Spleen (tissue), 11 donors: ENCODE results near the gene FAM200B. TPM values are rescaled to one million over a fixed set of nuclear protein-coding genes. Genes with fewer than 3 reads are reported as not detected.
A peak's percentile ranks its signal among the peaks of the same experiment; 100 is the strongest.
"Not testable (repeated sequence)": the region's sequence is repeated elsewhere in the genome, so short reads cannot be mapped to it uniquely, and the experiment has no call there.

Source experiments
- DNase-seq: peaks from one replicate; pipeline ENCODE4 v3.0.0-alpha.2; 2020
- H3K27ac ChIP-seq, 8 donors: fragments of 200-600 bp; sonication (generic) in 7 of 8; 1 replicate in 4 of 8; 2 replicates in 4 of 8; pipeline versions ENCODE4 v1.5.0 to v1.8.0; 2016 to 2021; ENCODE audit warnings: inconsistent platforms in 4 of 8, mild to moderate bottlenecking in 4 of 8, moderate library complexity in 1 of 8
- H3K27me3 ChIP-seq, 7 donors: fragments of 200-600 bp; sonication (generic) in 6 of 7; replicated peaks in 1 of 7; 1 replicate in 4 of 7; 2 replicates in 3 of 7; pipeline versions ENCODE4 v1.5.0 to v1.8.0; 2016 to 2021; ENCODE audit warnings: inconsistent platforms in 3 of 7, mild to moderate bottlenecking in 1 of 7
- H3K36me3 ChIP-seq, 6 donors: fragments of 200-600 bp; sonication (generic) in 5 of 6; 1 replicate in 4 of 6; 2 replicates in 2 of 6; pipeline versions ENCODE4 v1.5.0 to v1.8.0; 2016 to 2021; ENCODE audit warnings: inconsistent platforms in 2 of 6
- H3K4me1 ChIP-seq, 6 donors: fragments of 200-600 bp; sonication (generic) in 5 of 6; 1 replicate in 3 of 6; 2 replicates in 3 of 6; pipeline versions ENCODE4 v1.5.0 to v1.8.0; 2016 to 2021; ENCODE audit warnings: inconsistent platforms in 3 of 6
- H3K4me3 ChIP-seq, 8 donors: fragments of 200-600 bp; sonication (generic) in 7 of 8; 1 replicate in 4 of 8; 2 replicates in 4 of 8; pipeline versions ENCODE4 v1.5.0 to v1.8.0; 2016 to 2021; ENCODE audit warnings: inconsistent platforms in 4 of 8, mild to moderate bottlenecking in 4 of 8, moderate library complexity in 2 of 8
- H3K9me3 ChIP-seq, 8 donors: fragments of 200-600 bp; sonication (generic) in 7 of 8; 1 replicate in 4 of 8; 2 replicates in 4 of 8; pipeline versions ENCODE4 v1.5.0 to v1.8.0; 2016 to 2021; ENCODE audit warnings: inconsistent platforms in 4 of 8
- POLR2A ChIP-seq, 3 donors: fragments of 450-650 bp; IDR thresholded peaks; one replicate each; pipeline ENCODE4 v1.5.1; 2017; ENCODE audit warnings: antibody characterized with exemption in 3 of 3, mild to moderate bottlenecking in 1 of 3
- POLR2AphosphoS5 ChIP-seq, 3 donors: sonication (generic); formaldehyde crosslinking; IDR thresholded peaks; one replicate each; pipeline ENCODE4 v1.5.1; 2017; ENCODE audit warnings: antibody characterized with exemption in 3 of 3
- WGBS, 5 donors: extraction: QIAGEN DNeasy Blood & Tissue Kit in 3 of 5; methylation state at CpG; one replicate each; pipeline versions ENCODE4 v1.1.5 to v1.1.7; 2013 to 2018; 5-methylcytosine and 5-hydroxymethylcytosine counted together
- intact Hi-C: fragments of 100-400 bp; cut with DNase I; formaldehyde crosslinking; loops from one replicate; pipeline ENCODE4 v1.15.0; 2023; ENCODE audit warnings: low total_unique reads
- polyA plus RNA-seq, 3 donors: library from polyadenylated mRNA; stranded (reverse); fragments of 200-250 nt; gene quantifications; one replicate each; pipeline ENCODE4 v1.2.1, GENCODE V29; 2013
- total RNA-seq, 7 donors: library from RNA; depleted of rRNA in 3 of 7; stranded (reverse); fragments of >200 nt in 3 of 7; fragmentation: NEBNext Ultra II Directional in 4 of 7; extraction: Animal tissue kit (Norgen Biotek cat#: 25700) in 4 of 7; gene quantifications; one replicate each; pipeline versions ENCODE4 v1.1.0 to v1.2.1, GENCODE V29; 2016 to 2021
- TF ChIP-seq, protein P1 (sequence below), 11 experiments: fragments of 200-600 bp in 7 of 11; fragments of 450-650 bp in 4 of 11; sonication (generic) in 4 of 11; IDR thresholded peaks in 8 of 11; conservative IDR thresholded peaks in 3 of 11; 1 replicate in 7 of 11; 2 replicates in 4 of 11; pipeline versions ENCODE4 v1.4.0 to v1.8.0; 2016 to 2021; ENCODE audit warnings: antibody characterized with exemption in 11 of 11, inconsistent platforms in 4 of 11, mild to moderate bottlenecking in 1 of 11
- donor health status: healthy with polysubstance abuse.
- donor health status: DM: no; HTN: no; CAD: no; lungs with moderate emphysema.
- donor health status: DM: no; HTN: no; CAD: no.
- donor health status: Bipolar disorder and iron deficiency.
- donor health status: healthy.
- donor health status: DM: no; HTN: no; CAD: no.
- donor health status: DM: yes; HTN: yes; CAD: no.

Gene FAM200B
- total and polyA plus RNA-seq, 10 donors, result 17.4 to 42.0 (median 28.6) TPM

DNA sequence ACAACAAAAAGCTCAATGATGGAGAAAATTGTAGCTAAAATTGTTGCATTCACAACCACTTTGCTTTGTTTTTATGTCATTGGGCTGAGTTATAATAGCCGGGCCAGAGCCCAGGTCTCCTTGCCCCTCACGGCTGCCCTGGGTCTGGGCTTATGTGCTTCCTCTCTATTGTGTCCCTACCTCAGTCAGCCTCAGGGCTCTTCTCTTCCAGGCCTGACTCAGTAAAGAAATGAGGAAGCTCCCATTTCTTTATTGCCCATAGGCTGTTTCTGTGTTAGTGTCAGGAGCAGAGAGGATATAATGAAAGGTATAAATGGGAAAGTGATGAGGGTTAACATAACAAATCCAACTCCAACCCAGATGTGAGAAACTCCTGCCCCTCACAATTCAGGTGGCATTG is 39.2 kb downstream of the FAM200B start:
- peak overlapping the region in 2 of 8 donors; percentile 41 to 55 for H3K27ac ChIP-seq
- H3K27me3 ChIP-seq, result no peaks in the 10 kb centered on the region
- peaks cover 0 to 66% (median 0%) of the 10 kb centered on the region in 6 donors for H3K36me3 ChIP-seq
- no peak for DNase-seq
- intact Hi-C loops, result loop anchor here (10.0 kb wide), 1 partner anchor 284 kb away; no protein-coding TSS in a partner anchor
- no peak overlapping the region for H3K4me3 ChIP-seq
- WGBS, 5 donors, result 57 to 85% (median 75%) methylated on average over 2 of the region's 2 CpGs
- no peaks in the 10 kb centered on the region for H3K9me3 ChIP-seq
- peaks cover 0 to 21% (median 2%) of the 10 kb centered on the region in 6 donors for H3K4me1 ChIP-seq
- TF ChIP-seq, protein P1, sequence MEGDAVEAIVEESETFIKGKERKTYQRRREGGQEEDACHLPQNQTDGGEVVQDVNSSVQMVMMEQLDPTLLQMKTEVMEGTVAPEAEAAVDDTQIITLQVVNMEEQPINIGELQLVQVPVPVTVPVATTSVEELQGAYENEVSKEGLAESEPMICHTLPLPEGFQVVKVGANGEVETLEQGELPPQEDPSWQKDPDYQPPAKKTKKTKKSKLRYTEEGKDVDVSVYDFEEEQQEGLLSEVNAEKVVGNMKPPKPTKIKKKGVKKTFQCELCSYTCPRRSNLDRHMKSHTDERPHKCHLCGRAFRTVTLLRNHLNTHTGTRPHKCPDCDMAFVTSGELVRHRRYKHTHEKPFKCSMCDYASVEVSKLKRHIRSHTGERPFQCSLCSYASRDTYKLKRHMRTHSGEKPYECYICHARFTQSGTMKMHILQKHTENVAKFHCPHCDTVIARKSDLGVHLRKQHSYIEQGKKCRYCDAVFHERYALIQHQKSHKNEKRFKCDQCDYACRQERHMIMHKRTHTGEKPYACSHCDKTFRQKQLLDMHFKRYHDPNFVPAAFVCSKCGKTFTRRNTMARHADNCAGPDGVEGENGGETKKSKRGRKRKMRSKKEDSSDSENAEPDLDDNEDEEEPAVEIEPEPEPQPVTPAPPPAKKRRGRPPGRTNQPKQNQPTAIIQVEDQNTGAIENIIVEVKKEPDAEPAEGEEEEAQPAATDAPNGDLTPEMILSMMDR (IDR thresholded peaks at IDR 0.05 in 8 of 11, conservative IDR thresholded peaks at IDR 0.05 in 3 of 11), result no peak
- TF ChIP-seq POLR2A (IDR thresholded peaks at IDR 0.05), result no peak
- no peak for TF ChIP-seq POLR2AphosphoS5 (IDR thresholded peaks at IDR 0.05)

DNA sequence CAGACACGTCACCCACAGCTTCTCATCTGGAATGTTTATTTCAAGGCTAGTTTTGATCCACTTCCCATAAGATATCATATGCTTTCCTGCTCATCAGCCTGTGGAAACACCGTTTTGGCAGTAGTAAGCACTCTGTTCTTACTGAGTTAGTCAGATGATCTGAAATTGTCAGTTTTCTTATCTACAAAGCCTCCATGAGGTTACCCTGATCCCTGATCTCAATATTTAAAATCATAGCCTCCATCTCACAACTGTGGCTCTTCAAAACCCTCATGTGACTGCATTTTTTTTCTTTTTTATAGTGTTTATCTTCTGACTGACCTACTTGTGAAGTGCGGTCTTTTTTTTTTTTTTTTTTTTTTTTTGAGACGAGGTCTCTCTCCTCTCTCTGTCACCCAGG is 44.0 kb downstream of the FAM200B start:
- no peak overlapping the region for H3K27ac ChIP-seq
- WGBS, 5 donors, result 42 to 63% (median 60%) methylated on average over 3 to 4 of the region's 4 CpGs
- intact Hi-C loops, result loop anchor here (5.0 to 10.0 kb wide), 2 partner anchors 227 to 279 kb away; no protein-coding TSS in a partner anchor

DNA sequence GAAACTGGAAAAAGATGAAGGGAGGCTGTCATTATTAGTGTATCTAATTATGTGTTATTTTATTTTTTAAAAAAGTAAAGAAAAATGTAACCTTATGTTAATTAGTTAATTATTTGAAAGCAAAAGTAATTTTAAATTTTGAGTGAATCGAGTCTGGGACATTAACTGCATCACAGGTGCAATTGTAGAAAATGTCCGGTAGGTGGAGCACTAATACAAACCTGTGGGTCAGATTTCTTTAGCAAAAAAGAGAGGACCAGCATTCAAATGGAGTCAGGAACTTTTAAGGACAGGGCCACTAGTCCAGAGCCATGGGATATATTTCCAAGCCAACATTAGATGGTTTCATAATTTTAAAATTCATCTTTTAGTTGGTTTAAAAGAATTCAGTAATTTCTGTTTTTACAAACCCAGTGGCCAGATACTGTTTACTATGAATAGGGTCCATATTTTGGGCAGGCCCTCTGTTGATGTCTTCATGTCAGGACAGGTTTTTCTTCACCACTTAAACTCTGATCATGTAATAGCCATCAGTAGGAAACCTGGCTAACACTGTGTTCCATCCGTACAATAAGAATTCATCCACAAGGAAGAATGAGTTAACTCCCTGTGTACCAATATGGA is 48.4 kb downstream of the FAM200B start:
- intact Hi-C loops, result loop anchor here (5.0 to 10.0 kb wide), 4 partner anchors 75 to 275 kb away; no protein-coding TSS in a partner anchor
- peaks cover 0 to 71% (median 0%) of the 10 kb centered on the region in 6 donors for H3K36me3 ChIP-seq
- no peak for DNase-seq
- H3K27ac ChIP-seq, result no peak overlapping the region
- TF ChIP-seq POLR2AphosphoS5 (IDR thresholded peaks at IDR 0.05) (no peak), POLR2A (IDR thresholded peaks at IDR 0.05) (no peak)
- TF ChIP-seq, protein P1 (IDR thresholded peaks at IDR 0.05 in 8 of 11, conservative IDR thresholded peaks at IDR 0.05 in 3 of 11), result peak; percentile 76 to 92 (median 87)
- peaks cover 0 to 14% (median 0%) of the 10 kb centered on the region in 6 donors for H3K4me1 ChIP-seq
- no peaks in the 10 kb centered on the region for H3K27me3 ChIP-seq
- H3K4me3 ChIP-seq, result no peak overlapping the region
- WGBS, 5 donors, result 22 to 30% (median 27%) methylated on average over 3 of the region's 3 CpGs
- H3K9me3 ChIP-seq, result no peaks in the 10 kb centered on the region

More for the DNA sequence above, 44.0 kb downstream of the FAM200B start:
- no peak for DNase-seq
- peaks cover 0 to 78% (median 0%) of the 10 kb centered on the region in 6 donors for H3K36me3 ChIP-seq
- no peak for TF ChIP-seq POLR2A (IDR thresholded peaks at IDR 0.05)
- no peaks in the 10 kb centered on the region for H3K9me3 ChIP-seq
- no peaks in the 10 kb centered on the region for H3K27me3 ChIP-seq
- no peak overlapping the region for H3K4me3 ChIP-seq
- peaks cover 0 to 16% (median 0%) of the 10 kb centered on the region in 6 donors for H3K4me1 ChIP-seq

DNA sequence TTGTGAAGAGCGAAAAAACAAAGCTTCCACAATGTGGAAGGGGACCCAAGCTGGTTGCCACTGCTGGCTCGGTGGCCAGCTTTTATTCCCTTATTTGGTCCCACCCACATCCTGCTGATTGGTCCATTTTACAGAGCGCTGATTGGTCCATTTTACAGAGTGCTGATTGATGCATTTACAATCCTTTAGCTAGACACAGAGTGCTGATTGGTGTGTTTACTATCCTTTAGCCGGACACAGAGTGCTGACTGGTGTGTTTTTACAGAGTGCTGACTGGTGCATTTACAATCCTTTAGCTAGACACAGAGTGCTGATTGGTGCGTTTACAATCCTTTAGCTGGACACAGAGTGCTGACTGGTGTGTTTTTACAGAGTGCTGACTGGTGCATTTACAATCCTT is 51.4 kb downstream of the FAM200B start:
- 71 to 79% (median 77%) methylated on average over 5 of the region's 5 CpGs for WGBS, 5 donors
- H3K27ac ChIP-seq, H3K4me3 ChIP-seq, H3K27me3 ChIP-seq, DNase-seq, H3K9me3 ChIP-seq: not testable (repeated sequence)
- H3K4me1 ChIP-seq, result peaks cover 0 to 14% (median 0%) of the 10 kb centered on the region in 6 donors
- intact Hi-C loops, result loop anchor here (5.0 to 10.0 kb wide), 2 partner anchors 72 to 144 kb away; no protein-coding TSS in a partner anchor
- peaks cover 0 to 71% (median 0%) of the 10 kb centered on the region in 6 donors for H3K36me3 ChIP-seq

DNA sequence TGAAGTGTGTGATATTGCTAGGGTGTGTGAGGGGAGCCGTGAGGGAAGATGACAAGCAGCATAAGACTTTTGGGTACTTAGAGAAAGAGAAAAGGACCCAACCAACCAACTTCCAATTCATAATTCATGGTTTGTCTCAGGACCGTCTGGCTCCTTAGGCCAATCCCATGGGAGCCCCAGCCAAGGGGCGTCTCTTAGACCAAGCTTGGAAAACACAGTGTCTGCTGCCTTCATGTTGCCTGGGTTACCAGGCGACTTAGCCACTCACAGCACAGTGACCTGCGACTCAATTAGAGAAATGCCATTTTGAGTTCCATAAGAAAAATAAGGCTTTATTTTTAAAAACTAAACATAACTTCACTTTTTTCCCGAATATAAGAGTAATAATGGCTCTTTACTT is 53.9 kb downstream of the FAM200B start:
- Histone ChIP-seq H3K36me3 (peaks cover 0 to 61% (median 0%) of the 10 kb centered on the region in 6 donors), H3K9me3 (peaks cover 0 to 1% (median 0%) of the 10 kb centered on the region in 8 donors), H3K4me3 (no peak overlapping the region), H3K27me3 (no peaks in the 10 kb centered on the region), H3K27ac (no peak overlapping the region), H3K4me1 (peaks cover 0 to 2% (median 0%) of the 10 kb centered on the region in 6 donors)
- no peak for DNase-seq
- intact Hi-C loops, result loop anchor here (10.0 kb wide), 1 partner anchor 69 kb away; no protein-coding TSS in a partner anchor
- 73 to 93% (median 85%) methylated on average over 6 of the region's 6 CpGs for WGBS, 5 donors
- TF ChIP-seq POLR2A (IDR thresholded peaks at IDR 0.05), result no peak
- no peak for TF ChIP-seq POLR2AphosphoS5 (IDR thresholded peaks at IDR 0.05)
- TF ChIP-seq, protein P1 (IDR thresholded peaks at IDR 0.05 in 8 of 11, conservative IDR thresholded peaks at IDR 0.05 in 3 of 11), result no peak
